ENCODE measurements around the gene CD109. TPM values are rescaled to one million over a fixed set of nuclear protein-coding genes. Genes with fewer than 3 reads are reported as not detected.

CD109 gene
- total and polyA plus RNA-seq, 2 of the 8 experiments (the other 6 are each of a cell fraction or from before 2014, with no cell fraction given), result 1.4 to 5.3 TPM

DNA sequence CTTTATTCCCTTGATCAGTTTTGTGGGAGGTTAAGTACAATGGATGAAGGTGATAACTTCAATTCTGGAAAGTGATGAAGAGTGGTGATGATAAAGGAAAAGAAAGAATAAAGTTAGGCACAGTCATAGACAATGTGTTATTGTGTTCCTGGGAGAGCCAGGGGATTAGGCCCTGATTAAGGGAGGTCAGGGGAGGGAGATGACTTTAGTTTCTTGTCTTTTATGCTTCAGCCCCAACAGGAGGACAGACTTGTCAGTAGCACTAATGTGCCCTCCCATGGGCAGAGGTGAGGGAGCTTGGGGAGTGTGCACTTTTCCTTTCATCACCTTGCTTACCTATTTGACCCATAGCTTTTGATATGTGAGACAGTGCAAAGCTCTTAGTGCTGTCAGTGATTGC lies 115.7 kb downstream of the CD109 start:
- no peaks in the 10 kb centered on the region for H3K9me3 ChIP-seq (ENCODE audit: insufficient read depth in 2 of 2, low read depth in 1 of 2, low read length in 1 of 2)
- TF ChIP-seq, protein P1, sequence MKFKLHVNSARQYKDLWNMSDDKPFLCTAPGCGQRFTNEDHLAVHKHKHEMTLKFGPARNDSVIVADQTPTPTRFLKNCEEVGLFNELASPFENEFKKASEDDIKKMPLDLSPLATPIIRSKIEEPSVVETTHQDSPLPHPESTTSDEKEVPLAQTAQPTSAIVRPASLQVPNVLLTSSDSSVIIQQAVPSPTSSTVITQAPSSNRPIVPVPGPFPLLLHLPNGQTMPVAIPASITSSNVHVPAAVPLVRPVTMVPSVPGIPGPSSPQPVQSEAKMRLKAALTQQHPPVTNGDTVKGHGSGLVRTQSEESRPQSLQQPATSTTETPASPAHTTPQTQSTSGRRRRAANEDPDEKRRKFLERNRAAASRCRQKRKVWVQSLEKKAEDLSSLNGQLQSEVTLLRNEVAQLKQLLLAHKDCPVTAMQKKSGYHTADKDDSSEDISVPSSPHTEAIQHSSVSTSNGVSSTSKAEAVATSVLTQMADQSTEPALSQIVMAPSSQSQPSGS (IDR thresholded peaks at IDR 0.05; ENCODE audit: low read length), result no peak
- no peak for TF ChIP-seq SUZ12 (IDR thresholded peaks at IDR 0.05; ENCODE audit: low read length)
- TF ChIP-seq, protein P2, sequence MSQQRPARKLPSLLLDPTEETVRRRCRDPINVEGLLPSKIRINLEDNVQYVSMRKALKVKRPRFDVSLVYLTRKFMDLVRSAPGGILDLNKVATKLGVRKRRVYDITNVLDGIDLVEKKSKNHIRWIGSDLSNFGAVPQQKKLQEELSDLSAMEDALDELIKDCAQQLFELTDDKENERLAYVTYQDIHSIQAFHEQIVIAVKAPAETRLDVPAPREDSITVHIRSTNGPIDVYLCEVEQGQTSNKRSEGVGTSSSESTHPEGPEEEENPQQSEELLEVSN (IDR thresholded peaks at IDR 0.05), result no peak
- no peak for TF ChIP-seq ZNF274 (IDR thresholded peaks at IDR 0.05; ENCODE audit: borderline replicate concordance, extremely low read depth, low read length)
- no peak for TF ChIP-seq RNF2 (IDR thresholded peaks at IDR 0.05; ENCODE audit: borderline replicate concordance, low read depth, low read length, missing control alignments, poor library complexity, severe bottlenecking)
- no peak for TF ChIP-seq SIRT6 (IDR thresholded peaks at IDR 0.05; ENCODE audit: low read length)
- TF ChIP-seq CHD2 (IDR thresholded peaks at IDR 0.05; ENCODE audit: low read length), result no peak
- no peak for TF ChIP-seq BCL11A (IDR thresholded peaks at IDR 0.05; ENCODE audit: low read depth in 2 of 2, low read length in 2 of 2)
- TF ChIP-seq, protein P3, sequence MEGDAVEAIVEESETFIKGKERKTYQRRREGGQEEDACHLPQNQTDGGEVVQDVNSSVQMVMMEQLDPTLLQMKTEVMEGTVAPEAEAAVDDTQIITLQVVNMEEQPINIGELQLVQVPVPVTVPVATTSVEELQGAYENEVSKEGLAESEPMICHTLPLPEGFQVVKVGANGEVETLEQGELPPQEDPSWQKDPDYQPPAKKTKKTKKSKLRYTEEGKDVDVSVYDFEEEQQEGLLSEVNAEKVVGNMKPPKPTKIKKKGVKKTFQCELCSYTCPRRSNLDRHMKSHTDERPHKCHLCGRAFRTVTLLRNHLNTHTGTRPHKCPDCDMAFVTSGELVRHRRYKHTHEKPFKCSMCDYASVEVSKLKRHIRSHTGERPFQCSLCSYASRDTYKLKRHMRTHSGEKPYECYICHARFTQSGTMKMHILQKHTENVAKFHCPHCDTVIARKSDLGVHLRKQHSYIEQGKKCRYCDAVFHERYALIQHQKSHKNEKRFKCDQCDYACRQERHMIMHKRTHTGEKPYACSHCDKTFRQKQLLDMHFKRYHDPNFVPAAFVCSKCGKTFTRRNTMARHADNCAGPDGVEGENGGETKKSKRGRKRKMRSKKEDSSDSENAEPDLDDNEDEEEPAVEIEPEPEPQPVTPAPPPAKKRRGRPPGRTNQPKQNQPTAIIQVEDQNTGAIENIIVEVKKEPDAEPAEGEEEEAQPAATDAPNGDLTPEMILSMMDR (IDR thresholded peaks at IDR 0.05; ENCODE audit: control extremely low read depth in 1 of 3, insufficient read depth in 1 of 3, low read depth in 1 of 3, low read length in 3 of 3), result no peak
- no peak for TF ChIP-seq YY1 (IDR thresholded peaks at IDR 0.05; ENCODE audit: low read depth, low read length)
- no peak for TF ChIP-seq POLR2A (IDR thresholded peaks at IDR 0.05; ENCODE audit: control extremely low read depth in 1 of 2, low read depth in 2 of 2, low read length in 2 of 2)

More for the DNA sequence above, 115.7 kb downstream of the CD109 start:
- H3K27ac ChIP-seq (ENCODE audit: low read depth, low read length), result no peak overlapping the region
- FAIRE-seq, result no peak
- no peak overlapping the region for H2AK5ac ChIP-seq (ENCODE audit: low read depth, low read length)
- CTCF ChIA-PET (ENCODE audit: partially characterized antibody), result interaction anchor here (0.6 to 1.5 kb wide), 3 partner anchors 44 to 1397 kb away, joined by 4 read pairs; no protein-coding TSS in a partner anchor
- no peak overlapping the region for H3K18ac ChIP-seq (ENCODE audit: extremely low read depth, low read length)
- POLR2A ChIA-PET (ENCODE audit: partially characterized antibody), result no interaction called here
- no peak overlapping the region for H3K23ac ChIP-seq (ENCODE audit: insufficient read length)
- H2BK120ac ChIP-seq (replicated peaks; ENCODE audit: low read depth, low read length), result no peak overlapping the region
- no peak overlapping the region for H3K4ac ChIP-seq (replicated peaks; ENCODE audit: insufficient read length, low read depth, low read length)
- H4K8ac ChIP-seq (ENCODE audit: extremely low read depth, insufficient read depth, low read length), result no peak overlapping the region
- H3K4me1 ChIP-seq (replicated peaks in 1 of 4; ENCODE audit: control insufficient read depth in 3 of 4, insufficient read depth in 4 of 4, low read length in 3 of 4), result no peaks in the 10 kb centered on the region
- H3K79me2 ChIP-seq (ENCODE audit: control insufficient read depth in 1 of 2, insufficient read depth in 2 of 2, low read length in 2 of 2), result no peaks in the 10 kb centered on the region
- no peak overlapping the region for H3K9ac ChIP-seq (replicated peaks in 1 of 4; ENCODE audit: extremely low read depth in 1 of 4, low read depth in 3 of 4, low read length in 3 of 4)
- H2BK12ac ChIP-seq (ENCODE audit: low read depth, low read length), result no peak overlapping the region
- no peaks in the 10 kb centered on the region for H3K36me3 ChIP-seq (ENCODE audit: control insufficient read depth in 2 of 4, insufficient read depth in 4 of 4, low read length in 3 of 4)
- H2BK15ac ChIP-seq (ENCODE audit: low read length), result no peak overlapping the region
- no peaks in the 10 kb centered on the region for H4K20me1 ChIP-seq (replicated peaks in 1 of 2; ENCODE audit: control insufficient read depth in 1 of 2, insufficient read depth in 2 of 2, low read length in 2 of 2)
- no peak overlapping the region for H4K5ac ChIP-seq (ENCODE audit: insufficient read length, low read depth, low read length)
- DNase-seq (ENCODE audit: low read depth in 1 of 2, low spot score in 2 of 2), result no peak
- H3K23me2 ChIP-seq (ENCODE audit: low read depth, low read length), result no peaks in the 10 kb centered on the region
- no peak overlapping the region for H2AFZ ChIP-seq (ENCODE audit: low read length)
- H3K4me3 ChIP-seq (ENCODE audit: extremely low read depth in 1 of 4, insufficient read depth in 2 of 4, low read depth in 3 of 4, low read length in 4 of 4), result no peak overlapping the region
- H4K91ac ChIP-seq (replicated peaks; ENCODE audit: insufficient read length, low read length), result no peak overlapping the region
- H3K79me1 ChIP-seq (ENCODE audit: low read depth, low read length), result no peaks in the 10 kb centered on the region
- no peak overlapping the region for H2BK20ac ChIP-seq (ENCODE audit: low read length)
- no peak overlapping the region for H2BK5ac ChIP-seq (ENCODE audit: low read depth, low read length)
- no peak overlapping the region for H3K14ac ChIP-seq (ENCODE audit: insufficient read length)
- H3K56ac ChIP-seq (replicated peaks; ENCODE audit: insufficient read length, low read depth, low read length), result no peak overlapping the region
- no peaks in the 10 kb centered on the region for H3K27me3 ChIP-seq (replicated peaks in 1 of 4; ENCODE audit: control insufficient read depth in 3 of 4, extremely low read depth in 1 of 4, insufficient read depth in 3 of 4, low read length in 3 of 4)
- no peak overlapping the region for H3K4me2 ChIP-seq (ENCODE audit: insufficient read depth in 1 of 2, low read depth in 2 of 2, low read length in 2 of 2)

Data from H1 (cell line).